ENCODE results near the gene C3orf33. TPM values are rescaled to one million over a fixed set of nuclear protein-coding genes. Genes with fewer than 3 reads are reported as not detected.

The C3orf33 gene
- total and polyA plus RNA-seq, 2 experiments from 2014 or later, result 6.4 to 9.4 TPM

DNA sequence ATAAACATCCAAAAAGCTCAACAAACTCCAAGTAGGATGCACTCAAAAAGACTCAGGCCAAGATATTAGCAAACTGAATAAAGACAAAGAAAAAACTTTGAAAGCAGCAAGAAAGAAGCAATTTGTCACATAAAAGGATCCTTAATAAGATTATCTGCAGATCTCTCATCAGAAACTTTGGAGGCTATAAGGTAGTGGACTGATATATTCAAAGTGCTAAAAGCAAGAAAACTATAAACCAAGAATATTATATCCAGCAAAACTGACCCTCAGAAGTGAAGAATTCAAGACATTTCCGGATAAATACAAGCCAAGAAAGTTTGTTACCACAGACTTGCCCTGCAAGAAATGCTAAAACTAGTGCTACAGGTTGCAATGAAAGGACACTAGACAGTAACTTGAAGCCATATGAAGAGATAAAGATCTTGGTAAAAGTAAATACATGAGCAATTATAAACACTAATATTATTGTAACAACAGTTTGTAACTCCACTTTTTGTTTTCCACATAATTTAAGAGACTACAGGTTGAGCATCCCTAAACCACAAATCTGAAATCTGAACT lies 23.6 kb downstream of the C3orf33 start:
- no peak for DNase-seq (ENCODE audit: low spot score)
- no peak overlapping the region for H2AFZ ChIP-seq
- no peak overlapping the region for H3K4me3 ChIP-seq
- no peaks in the 10 kb centered on the region for H3K79me2 ChIP-seq
- no peak overlapping the region for H3K27ac ChIP-seq
- no peaks in the 10 kb centered on the region for H4K20me1 ChIP-seq (ENCODE audit: insufficient read depth, poor library complexity, severe bottlenecking)
- H3K4me2 ChIP-seq, result no peak overlapping the region
- no peaks in the 10 kb centered on the region for H3K27me3 ChIP-seq
- H3K9me3 ChIP-seq (ENCODE audit: low read depth), result peaks cover 5% of the 10 kb centered on the region
- H3K9me2 ChIP-seq (replicated peaks; ENCODE audit: insufficient read depth), result no peaks in the 10 kb centered on the region
- H3K36me3 ChIP-seq (replicated peaks; ENCODE audit: insufficient read depth, low read depth), result no peaks in the 10 kb centered on the region
- TF ChIP-seq, protein P1, sequence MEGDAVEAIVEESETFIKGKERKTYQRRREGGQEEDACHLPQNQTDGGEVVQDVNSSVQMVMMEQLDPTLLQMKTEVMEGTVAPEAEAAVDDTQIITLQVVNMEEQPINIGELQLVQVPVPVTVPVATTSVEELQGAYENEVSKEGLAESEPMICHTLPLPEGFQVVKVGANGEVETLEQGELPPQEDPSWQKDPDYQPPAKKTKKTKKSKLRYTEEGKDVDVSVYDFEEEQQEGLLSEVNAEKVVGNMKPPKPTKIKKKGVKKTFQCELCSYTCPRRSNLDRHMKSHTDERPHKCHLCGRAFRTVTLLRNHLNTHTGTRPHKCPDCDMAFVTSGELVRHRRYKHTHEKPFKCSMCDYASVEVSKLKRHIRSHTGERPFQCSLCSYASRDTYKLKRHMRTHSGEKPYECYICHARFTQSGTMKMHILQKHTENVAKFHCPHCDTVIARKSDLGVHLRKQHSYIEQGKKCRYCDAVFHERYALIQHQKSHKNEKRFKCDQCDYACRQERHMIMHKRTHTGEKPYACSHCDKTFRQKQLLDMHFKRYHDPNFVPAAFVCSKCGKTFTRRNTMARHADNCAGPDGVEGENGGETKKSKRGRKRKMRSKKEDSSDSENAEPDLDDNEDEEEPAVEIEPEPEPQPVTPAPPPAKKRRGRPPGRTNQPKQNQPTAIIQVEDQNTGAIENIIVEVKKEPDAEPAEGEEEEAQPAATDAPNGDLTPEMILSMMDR (IDR thresholded peaks at IDR 0.05; ENCODE audit: poor library complexity), result no peak
- TF ChIP-seq EZH2phosphoT487 (IDR thresholded peaks at IDR 0.05; ENCODE audit: low read depth, severe bottlenecking, unreplicated experiment) (no peak), EZH2 (IDR thresholded peaks at IDR 0.05; ENCODE audit: borderline replicate concordance) (no peak)
- H3K4me1 ChIP-seq (ENCODE audit: insufficient read depth), result no peaks in the 10 kb centered on the region
- 89% methylated on average over 1 of the region's 1 CpG for WGBS (ENCODE audit: low lambda C conversion rate, missing lambda C conversion rate)

DNA sequence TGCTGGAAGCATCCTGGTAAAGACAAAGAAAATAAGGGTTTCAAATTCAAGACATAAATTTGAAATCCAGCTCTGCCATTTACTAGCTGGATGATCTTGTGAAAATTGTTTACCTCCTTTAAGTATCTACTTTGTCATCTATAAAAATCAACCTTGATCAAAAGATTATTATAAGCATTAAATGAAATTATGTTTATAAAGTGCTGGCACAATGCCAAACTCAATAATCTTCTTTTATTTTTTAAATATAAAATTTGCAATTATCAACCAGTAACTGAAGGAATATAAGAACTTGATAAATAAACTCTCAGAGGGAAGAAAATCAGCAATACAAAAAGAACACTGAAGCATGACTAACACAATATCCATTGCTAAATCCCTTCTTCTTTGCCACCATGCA lies 25.8 kb downstream of the C3orf33 start:
- H3K79me2 ChIP-seq, result no peaks in the 10 kb centered on the region
- H3K9me2 ChIP-seq (replicated peaks; ENCODE audit: insufficient read depth), result no peaks in the 10 kb centered on the region
- peaks cover 5% of the 10 kb centered on the region for H3K9me3 ChIP-seq (ENCODE audit: low read depth)
- no peaks in the 10 kb centered on the region for H3K27me3 ChIP-seq
- no peak overlapping the region for H3K27ac ChIP-seq
- DNase-seq (ENCODE audit: low spot score), result no peak
- H3K36me3 ChIP-seq (replicated peaks; ENCODE audit: insufficient read depth, low read depth), result no peaks in the 10 kb centered on the region
- no peaks in the 10 kb centered on the region for H4K20me1 ChIP-seq (ENCODE audit: insufficient read depth, poor library complexity, severe bottlenecking)
- H3K4me1 ChIP-seq (ENCODE audit: insufficient read depth), result no peaks in the 10 kb centered on the region
- H2AFZ ChIP-seq, result no peak overlapping the region
- H3K4me3 ChIP-seq, result no peak overlapping the region
- TF ChIP-seq, protein P1 (IDR thresholded peaks at IDR 0.05; ENCODE audit: poor library complexity), result no peak
- TF ChIP-seq EZH2 (IDR thresholded peaks at IDR 0.05; ENCODE audit: borderline replicate concordance) (no peak), EZH2phosphoT487 (IDR thresholded peaks at IDR 0.05; ENCODE audit: low read depth, severe bottlenecking, unreplicated experiment) (no peak)
- H3K4me2 ChIP-seq, result no peak overlapping the region

DNA sequence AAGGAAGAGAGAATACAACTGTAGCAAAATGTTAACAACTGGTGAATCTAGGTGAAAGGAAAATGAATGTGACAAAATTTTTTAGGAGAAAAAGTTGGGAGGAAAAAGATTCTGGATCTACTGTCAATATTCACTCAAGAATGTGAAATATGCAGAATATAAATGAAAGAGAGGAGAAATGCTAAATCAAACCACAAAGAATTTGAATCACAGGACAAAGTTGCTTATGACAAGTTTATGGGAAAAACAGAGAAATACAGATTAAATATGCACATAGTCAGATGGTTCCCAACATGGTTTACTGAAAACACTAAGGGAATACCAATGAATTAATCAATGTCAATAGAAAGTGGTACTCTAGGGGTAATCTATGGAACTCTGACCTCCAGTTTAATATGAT lies 27.6 kb downstream of the C3orf33 start:
- Histone ChIP-seq H3K9me2 (replicated peaks; ENCODE audit: insufficient read depth) (no peaks in the 10 kb centered on the region), H3K4me2 (no peak overlapping the region), H3K4me1 (ENCODE audit: insufficient read depth) (no peaks in the 10 kb centered on the region), H3K27me3 (no peaks in the 10 kb centered on the region), H3K27ac (no peak overlapping the region), H3K36me3 (replicated peaks; ENCODE audit: insufficient read depth, low read depth) (no peaks in the 10 kb centered on the region), H3K9me3 (ENCODE audit: low read depth) (peaks cover 5% of the 10 kb centered on the region), H3K4me3 (no peak overlapping the region), H3K79me2 (no peaks in the 10 kb centered on the region), H2AFZ (no peak overlapping the region), H4K20me1 (ENCODE audit: insufficient read depth, poor library complexity, severe bottlenecking) (no peaks in the 10 kb centered on the region)
- TF ChIP-seq EZH2 (IDR thresholded peaks at IDR 0.05; ENCODE audit: borderline replicate concordance) (no peak), EZH2phosphoT487 (IDR thresholded peaks at IDR 0.05; ENCODE audit: low read depth, severe bottlenecking, unreplicated experiment) (no peak)
- TF ChIP-seq, protein P1 (IDR thresholded peaks at IDR 0.05; ENCODE audit: poor library complexity), result no peak
- DNase-seq (ENCODE audit: low spot score), result no peak

DNA sequence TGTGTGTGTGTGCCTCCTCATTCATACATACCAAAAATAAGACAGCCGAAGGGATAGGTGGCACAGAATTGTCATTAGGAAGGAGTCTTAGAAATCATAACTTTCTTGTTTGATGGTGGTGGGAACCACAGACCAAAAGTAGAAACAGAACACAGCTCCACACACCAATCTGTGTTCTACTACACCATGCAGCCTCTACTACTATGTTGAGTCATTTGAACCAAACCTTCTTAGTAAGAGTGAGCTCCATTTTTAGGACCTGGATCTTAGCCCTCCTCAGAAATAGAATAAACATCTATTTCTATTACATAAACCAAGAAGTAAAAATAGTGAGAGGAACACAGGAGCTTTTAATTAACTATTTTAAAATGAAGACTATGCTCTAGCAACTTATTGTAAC lies 33.3 kb downstream of the C3orf33 start:
- no peaks in the 10 kb centered on the region for H4K20me1 ChIP-seq (ENCODE audit: insufficient read depth, poor library complexity, severe bottlenecking)
- H3K27ac ChIP-seq, result no peak overlapping the region
- no peaks in the 10 kb centered on the region for H3K79me2 ChIP-seq
- no peak overlapping the region for H3K4me3 ChIP-seq
- H3K4me2 ChIP-seq, result no peak overlapping the region
- no peak for DNase-seq (ENCODE audit: low spot score)
- no peak overlapping the region for H2AFZ ChIP-seq
- 100% methylated on average over 1 of the region's 1 CpG for WGBS (ENCODE audit: low lambda C conversion rate, missing lambda C conversion rate)
- no peaks in the 10 kb centered on the region for H3K27me3 ChIP-seq
- TF ChIP-seq, protein P1 (IDR thresholded peaks at IDR 0.05; ENCODE audit: poor library complexity), result no peak
- TF ChIP-seq EZH2 (IDR thresholded peaks at IDR 0.05; ENCODE audit: borderline replicate concordance) (no peak), EZH2phosphoT487 (IDR thresholded peaks at IDR 0.05; ENCODE audit: low read depth, severe bottlenecking, unreplicated experiment) (no peak)
- H3K4me1 ChIP-seq (ENCODE audit: insufficient read depth), result no peaks in the 10 kb centered on the region
- no peaks in the 10 kb centered on the region for H3K36me3 ChIP-seq (replicated peaks; ENCODE audit: insufficient read depth, low read depth)
- H3K9me3 ChIP-seq (ENCODE audit: low read depth), result no peaks in the 10 kb centered on the region
- H3K9me2 ChIP-seq (replicated peaks; ENCODE audit: insufficient read depth), result no peaks in the 10 kb centered on the region

All from hepatocyte (in vitro differentiated cells).